Stimulated activated naive B cell treated with anti-CD40 and anti-IgM and Interleukin-4, amounts not matched to agents 10 μg/mL and 1 μg/mL and 100 μg/mL, for 72 hours (primary cell): Measurements from ENCODE around the gene SUPT6H.
A peak's percentile ranks its signal among the peaks of the same experiment; 100 is the strongest.

Source experiments
- ATAC-seq, 2 donors: fragments of 150-1000 bp; cut with Tn5 transposase; replicated peaks; 2 replicates each; pipeline ENCODE4 v1.10.0; 2021; ENCODE audit warnings: moderate library complexity in 1 of 2
- DNase-seq: peaks from one replicate; pipeline ENCODE4 v3.0.0; 2021
- H3K27ac Mint-ChIP-seq: one replicate; pipeline ENCODE4 v1.8.0; 2022; ENCODE audit warnings: mild to moderate bottlenecking, mixed read lengths
- H3K27me3 Mint-ChIP-seq, 2 donors: one replicate each; pipeline ENCODE4 v1.8.0; 2022; ENCODE audit warnings: mixed read lengths in 2 of 2
- H3K36me3 Mint-ChIP-seq, 2 donors: one replicate each; pipeline ENCODE4 v1.8.0; 2022; ENCODE audit warnings: mixed read lengths in 2 of 2, mild to moderate bottlenecking in 1 of 2
- H3K4me1 Mint-ChIP-seq, 2 donors: one replicate each; pipeline ENCODE4 v1.8.0; 2022; ENCODE audit warnings: mixed read lengths in 2 of 2, mild to moderate bottlenecking in 1 of 2
- H3K4me3 Mint-ChIP-seq, 2 donors: one replicate each; pipeline ENCODE4 v1.8.0; 2022; ENCODE audit warnings: mild to moderate bottlenecking in 2 of 2, mixed read lengths in 2 of 2, moderate library complexity in 1 of 2
- H3K9me3 Mint-ChIP-seq, 2 donors: one replicate each; pipeline ENCODE4 v1.8.0; 2022; ENCODE audit warnings: mixed read lengths in 2 of 2, mild to moderate bottlenecking in 1 of 2

Gene SUPT6H

DNA sequence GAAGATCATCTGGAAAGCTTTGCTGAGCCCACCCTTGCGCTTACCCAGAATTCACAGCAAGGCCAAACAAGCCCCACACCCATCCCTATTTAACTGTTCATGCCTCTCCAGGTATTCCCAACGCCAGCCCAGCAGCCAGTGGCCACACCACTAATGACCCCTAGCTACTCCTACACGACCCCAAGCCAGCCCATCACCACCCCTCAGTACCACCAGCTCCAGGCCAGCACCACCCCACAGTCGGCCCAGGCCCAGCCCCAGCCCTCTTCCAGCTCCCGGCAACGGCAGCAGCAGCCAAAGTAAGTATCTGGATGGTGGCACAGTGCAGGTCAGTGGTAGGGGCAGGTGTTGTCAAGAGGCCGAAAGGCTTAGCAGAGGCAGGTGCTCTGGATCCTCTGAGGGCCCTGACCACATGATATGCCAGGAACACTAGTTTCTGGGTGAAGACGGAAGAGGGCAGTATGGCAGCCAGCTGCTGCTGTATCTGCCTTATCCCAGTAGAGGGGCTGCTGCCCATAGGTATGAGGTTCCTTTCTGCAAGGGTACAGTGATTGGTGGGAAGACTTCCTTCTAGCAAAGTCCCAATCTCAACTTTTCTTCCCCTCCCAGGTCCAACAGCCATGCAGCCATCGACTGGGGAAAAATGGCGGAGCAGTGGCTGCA, 39.0 kb downstream of the SUPT6H start:
- Mint-ChIP-seq H3K27me3 (no peaks in the 10 kb centered on the region), H3K4me3 (no peak overlapping the region), H3K9me3 (no peaks in the 10 kb centered on the region), H3K4me1 (peaks cover 0 to 8% of the 10 kb centered on the region in 2 donors), H3K36me3 (peaks cover 26 to 70% of the 10 kb centered on the region in 2 donors), H3K27ac (peak overlapping the region; percentile 4)
- ATAC-seq (no peak), DNase-seq (no peak)

GRCh38 chr17:28702026-28702751, 40.2 kb downstream of the SUPT6H start:
- Mint-ChIP-seq H3K27ac (no peak overlapping the region), H3K4me3 (no peak overlapping the region), H3K27me3 (no peaks in the 10 kb centered on the region), H3K9me3 (no peaks in the 10 kb centered on the region), H3K36me3 (peaks cover 27 to 67% of the 10 kb centered on the region in 2 donors), H3K4me1 (peaks cover 0 to 8% of the 10 kb centered on the region in 2 donors)
- ATAC-seq (no peak), DNase-seq (no peak)

- no peak overlapping the region for H3K4me3 Mint-ChIP-seq
- H3K27me3 Mint-ChIP-seq: no peaks in the 10 kb centered on the region
- H3K9me3 Mint-ChIP-seq: no peaks in the 10 kb centered on the region
- ATAC-seq: no peak
- peaks cover 32 to 69% of the 10 kb centered on the region in 2 donors for H3K36me3 Mint-ChIP-seq
- H3K4me1 Mint-ChIP-seq: peaks cover 0 to 11% of the 10 kb centered on the region in 2 donors
- DNase-seq: no peak
- no peak overlapping the region for H3K27ac Mint-ChIP-seq
Measured at GRCh38 chr17:28702752-28703150, 40.7 kb downstream of the SUPT6H start.

GRCh38 chr17:28703552-28704218, 41.7 kb downstream of the SUPT6H start:
- Mint-ChIP-seq H3K27ac (no peak overlapping the region), H3K36me3 (peaks cover 29 to 69% of the 10 kb centered on the region in 2 donors), H3K9me3 (no peaks in the 10 kb centered on the region), H3K4me3 (no peak overlapping the region), H3K27me3 (no peaks in the 10 kb centered on the region), H3K4me1 (peaks cover 0 to 8% of the 10 kb centered on the region in 2 donors)
- DNase-seq (no peak), ATAC-seq (no peak)

- no peak for DNase-seq
- Mint-ChIP-seq H3K9me3 (no peaks in the 10 kb centered on the region), H3K27ac (no peak overlapping the region), H3K4me1 (peaks cover 0 to 8% of the 10 kb centered on the region in 2 donors), H3K27me3 (no peaks in the 10 kb centered on the region), H3K4me3 (no peak overlapping the region), H3K36me3 (peaks cover 28 to 69% of the 10 kb centered on the region in 2 donors)
- no peak for ATAC-seq
Measured at GRCh38 chr17:28704219-28704858, 42.3 kb downstream of the SUPT6H start.

- Mint-ChIP-seq H3K4me3 (no peak overlapping the region), H3K9me3 (no peaks in the 10 kb centered on the region), H3K4me1 (peaks cover 0 to 10% of the 10 kb centered on the region in 2 donors), H3K36me3 (peaks cover 25 to 61% of the 10 kb centered on the region in 2 donors), H3K27ac (peak overlapping the region; percentile 75), H3K27me3 (no peaks in the 10 kb centered on the region)
- DNase-seq (no peak), ATAC-seq (no peak)
Measured at GRCh38 chr17:28705074-28705659, 43.2 kb downstream of the SUPT6H start.

DNA sequence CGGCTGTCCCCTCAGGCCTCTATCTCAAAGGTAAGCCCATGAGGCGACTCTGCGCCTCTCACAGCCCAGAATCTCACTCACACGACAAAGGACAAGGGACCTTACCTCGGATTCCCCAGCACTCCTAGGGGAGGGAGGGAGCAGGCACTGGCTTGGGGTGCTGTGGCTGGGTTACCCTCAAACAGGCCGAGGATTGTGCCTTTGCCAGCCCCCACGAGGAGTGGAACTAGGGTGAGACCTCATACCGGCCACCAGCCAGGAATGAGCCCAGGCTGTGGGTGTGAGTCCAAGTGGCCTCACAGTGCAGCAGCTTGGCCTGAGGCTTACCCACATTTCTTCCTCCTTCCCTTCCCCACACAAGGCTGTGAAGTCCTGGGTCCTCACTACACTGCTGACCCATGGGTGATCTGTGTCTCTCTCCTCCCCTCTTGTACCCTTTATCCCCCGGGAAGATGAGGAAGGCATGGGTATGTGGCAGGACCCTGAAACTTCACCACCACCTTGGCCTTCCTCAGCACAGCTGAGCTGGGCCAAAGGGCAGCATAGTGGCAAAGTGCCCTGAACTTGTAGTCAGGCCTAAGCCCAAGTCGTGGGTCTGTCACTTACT, 43.8 kb downstream of the SUPT6H start:
- Mint-ChIP-seq H3K36me3 (peaks cover 22 to 54% of the 10 kb centered on the region in 2 donors), H3K27ac (peak overlapping the region; percentile 75), H3K9me3 (no peaks in the 10 kb centered on the region), H3K4me3 (no peak overlapping the region), H3K27me3 (no peaks in the 10 kb centered on the region), H3K4me1 (peaks cover 6 to 13% of the 10 kb centered on the region in 2 donors)
- DNase-seq (no peak), ATAC-seq (peak in 1 of 2 donors; percentile 12)

GRCh38 chr17:28706471-28707338, 44.7 kb downstream of the SUPT6H start:
- H3K36me3 Mint-ChIP-seq: peaks cover 20 to 46% of the 10 kb centered on the region in 2 donors

GRCh38 chr17:28707339-28707720, 45.3 kb downstream of the SUPT6H start:
- Mint-ChIP-seq H3K27me3 (no peaks in the 10 kb centered on the region), H3K27ac (peak overlapping the region; percentile 28), H3K4me3 (no peak overlapping the region), H3K4me1 (peaks cover 15 to 16% of the 10 kb centered on the region in 2 donors), H3K9me3 (no peaks in the 10 kb centered on the region), H3K36me3 (peaks cover 20 to 42% of the 10 kb centered on the region in 2 donors)
- ATAC-seq: no peak
- DNase-seq: no peak

More at GRCh38 chr17:28706471-28707338, 44.7 kb downstream of the SUPT6H start:
- Mint-ChIP-seq H3K27me3 (no peaks in the 10 kb centered on the region), H3K4me3 (no peak overlapping the region), H3K4me1 (peaks cover 9 to 14% of the 10 kb centered on the region in 2 donors), H3K27ac (no peak overlapping the region), H3K9me3 (no peaks in the 10 kb centered on the region)
- DNase-seq (no peak), ATAC-seq (no peak)

DNA sequence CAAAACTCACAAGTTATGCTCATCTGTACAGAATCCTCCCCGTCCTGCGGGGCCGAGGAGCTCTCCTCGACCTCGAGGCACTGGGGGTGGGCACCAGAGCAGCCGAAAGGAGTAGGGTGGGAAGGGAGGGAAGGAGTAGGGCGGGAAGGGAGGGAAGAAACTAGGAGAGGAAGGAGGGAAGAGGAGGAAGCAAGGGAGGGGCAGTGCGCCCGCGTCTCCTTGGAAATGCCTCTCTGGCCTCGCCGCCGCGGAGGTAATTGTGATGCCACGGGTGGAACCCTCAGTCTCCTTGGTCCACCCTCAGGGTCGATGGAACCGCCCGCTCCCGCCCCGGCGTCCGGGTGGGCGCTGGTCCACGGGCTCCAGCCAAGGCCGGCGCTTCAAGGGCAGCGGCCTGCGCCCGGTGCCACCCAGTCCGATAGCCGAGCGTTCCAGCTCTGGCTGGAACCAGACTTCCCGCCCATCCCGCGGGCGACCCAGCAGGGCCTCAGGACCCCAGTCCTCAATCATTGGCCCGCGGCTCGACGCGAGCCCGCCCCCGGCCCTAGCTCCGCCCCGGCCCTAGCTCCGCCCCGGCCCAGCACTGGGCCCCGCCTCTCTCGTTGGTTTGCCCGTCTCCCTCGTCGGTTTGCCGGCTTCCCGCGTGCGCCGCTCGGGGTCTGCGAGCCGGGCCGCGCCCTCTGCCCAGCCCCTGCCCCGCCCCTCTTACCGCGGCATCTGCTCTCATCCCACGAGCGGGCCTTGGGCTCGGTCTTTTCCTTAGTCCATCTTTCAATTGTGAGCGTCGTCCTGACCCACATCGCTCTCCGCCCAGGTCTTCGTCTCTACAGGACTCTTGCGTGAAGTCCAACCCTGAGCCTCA, 49.1 kb downstream of the SUPT6H start:
- H3K4me3 Mint-ChIP-seq: peak overlapping the region; percentile 92 to 94
- peaks cover 10 to 39% of the 10 kb centered on the region in 2 donors for H3K36me3 Mint-ChIP-seq
- ATAC-seq (peak; percentile 85 to 89), DNase-seq (peak; percentile 88)
- no peaks in the 10 kb centered on the region for H3K9me3 Mint-ChIP-seq
- H3K4me1 Mint-ChIP-seq: peaks cover 25 to 36% of the 10 kb centered on the region in 2 donors
- peak overlapping the region; percentile 94 for H3K27ac Mint-ChIP-seq
- no peaks in the 10 kb centered on the region for H3K27me3 Mint-ChIP-seq

GRCh38 chr17:28711723-28712031, 49.7 kb downstream of the SUPT6H start, which contains the start of gene PROCA1:
PROCA1 (minus strand) TSS chr17:28711888; CDS start chr17:28711660, 228 bp downstream.
- no peak for DNase-seq

DNA sequence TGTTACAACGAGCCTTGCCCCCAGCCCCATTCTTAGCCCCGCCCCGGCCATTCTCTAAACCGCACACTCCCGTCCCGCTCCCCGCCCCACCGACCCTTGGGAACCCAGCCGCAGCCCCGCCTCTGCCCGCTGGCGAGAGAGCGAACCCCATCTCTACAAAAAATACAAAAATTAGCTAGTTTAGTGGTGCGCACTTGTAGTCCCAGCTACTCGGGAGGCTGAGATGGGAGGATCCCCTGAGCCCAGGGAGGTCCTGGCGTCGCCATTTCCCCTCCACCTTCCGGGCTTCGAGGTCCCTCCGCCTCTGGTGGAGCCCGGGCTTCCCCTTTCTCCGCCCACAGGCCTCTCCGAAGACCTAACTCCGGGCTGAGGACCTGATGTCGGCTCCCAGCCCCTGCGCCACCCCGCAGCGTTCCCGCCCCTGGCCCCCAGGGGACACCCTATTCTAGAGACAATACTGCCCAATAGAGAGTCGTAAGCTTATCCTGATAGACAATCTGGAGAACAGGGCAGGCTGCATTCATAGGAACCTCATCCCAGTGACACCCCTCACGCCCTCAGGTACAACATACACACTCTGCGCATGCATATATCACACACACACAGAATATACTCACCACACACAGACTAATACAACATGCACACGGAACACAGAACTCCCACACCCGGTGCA, 50.2 kb downstream of the SUPT6H start:
- Mint-ChIP-seq H3K4me1 (peaks cover 27 to 42% of the 10 kb centered on the region in 2 donors), H3K9me3 (no peaks in the 10 kb centered on the region), H3K36me3 (peaks cover 10 to 36% of the 10 kb centered on the region in 2 donors), H3K27me3 (no peaks in the 10 kb centered on the region), H3K27ac (peak overlapping the region; percentile 94), H3K4me3 (peak overlapping the region; percentile 92 to 94)
- ATAC-seq: peak; percentile 65 to 68
- DNase-seq: peak; percentile 73

More at GRCh38 chr17:28711723-28712031, 49.7 kb downstream of the SUPT6H start, which contains the start of gene PROCA1:
- Mint-ChIP-seq H3K4me3 (peak within 1 kb of the TSS; percentile 92 to 94), H3K9me3 (no peaks in the 10 kb centered on the region), H3K27ac (peak within 1 kb of the TSS; percentile 94), H3K27me3 (no peaks in the 10 kb centered on the region), H3K4me1 (peaks cover 27 to 42% of the 10 kb centered on the region in 2 donors), H3K36me3 (peaks cover 10 to 38% of the 10 kb centered on the region in 2 donors)
- ATAC-seq: peak; percentile 48 to 49
